A673 (cell line): Measurements from ENCODE around the gene KDM4E.

Experiments used
- EZH2 ChIP-seq: fragments of 200-600 bp; sonication (generic); IDR thresholded peaks from 2 replicates; pipeline ENCODE4 v1.6.1; 2017; ENCODE audit warnings: borderline replicate concordance, low read depth, mild to moderate bottlenecking, mixed read lengths, antibody characterized with exemption, low read length; ENCODE audit not compliant: poor library complexity, severe bottlenecking
- TF ChIP-seq, protein P1 (sequence below): fragments of 300-800, 200-600 bp; sonication (generic); conservative IDR thresholded peaks from 2 replicates; pipeline ENCODE4 v1.5.1; 2017; ENCODE audit warnings: low read depth, mild to moderate bottlenecking, antibody characterized with exemption, low read length, moderate library complexity, mixed read lengths

DNA sequence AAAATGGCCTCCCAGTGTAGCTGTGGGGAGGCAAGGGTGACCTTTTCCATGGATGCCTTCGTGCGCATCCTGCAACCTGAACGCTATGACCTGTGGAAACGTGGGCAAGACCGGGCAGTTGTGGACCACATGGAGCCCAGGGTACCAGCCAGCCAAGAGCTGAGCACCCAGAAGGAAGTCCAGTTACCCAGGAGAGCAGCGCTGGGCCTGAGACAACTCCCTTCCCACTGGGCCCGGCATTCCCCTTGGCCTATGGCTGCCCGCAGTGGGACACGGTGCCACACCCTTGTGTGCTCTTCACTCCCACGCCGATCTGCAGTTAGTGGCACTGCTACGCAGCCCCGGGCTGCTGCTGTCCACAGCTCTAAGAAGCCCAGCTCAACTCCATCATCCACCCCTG, 26.8 kb upstream of the KDM4E start:
- TF ChIP-seq, protein P1, sequence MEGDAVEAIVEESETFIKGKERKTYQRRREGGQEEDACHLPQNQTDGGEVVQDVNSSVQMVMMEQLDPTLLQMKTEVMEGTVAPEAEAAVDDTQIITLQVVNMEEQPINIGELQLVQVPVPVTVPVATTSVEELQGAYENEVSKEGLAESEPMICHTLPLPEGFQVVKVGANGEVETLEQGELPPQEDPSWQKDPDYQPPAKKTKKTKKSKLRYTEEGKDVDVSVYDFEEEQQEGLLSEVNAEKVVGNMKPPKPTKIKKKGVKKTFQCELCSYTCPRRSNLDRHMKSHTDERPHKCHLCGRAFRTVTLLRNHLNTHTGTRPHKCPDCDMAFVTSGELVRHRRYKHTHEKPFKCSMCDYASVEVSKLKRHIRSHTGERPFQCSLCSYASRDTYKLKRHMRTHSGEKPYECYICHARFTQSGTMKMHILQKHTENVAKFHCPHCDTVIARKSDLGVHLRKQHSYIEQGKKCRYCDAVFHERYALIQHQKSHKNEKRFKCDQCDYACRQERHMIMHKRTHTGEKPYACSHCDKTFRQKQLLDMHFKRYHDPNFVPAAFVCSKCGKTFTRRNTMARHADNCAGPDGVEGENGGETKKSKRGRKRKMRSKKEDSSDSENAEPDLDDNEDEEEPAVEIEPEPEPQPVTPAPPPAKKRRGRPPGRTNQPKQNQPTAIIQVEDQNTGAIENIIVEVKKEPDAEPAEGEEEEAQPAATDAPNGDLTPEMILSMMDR, result no peak
- TF ChIP-seq EZH2, result no peak
